GM18858 (cell line): ENCODE data around the gene GALM.
"Not testable (repeated sequence)": the region's sequence is repeated elsewhere in the genome, so short reads cannot be mapped to it uniquely, and the experiment has no call there.

ENCODE experiments used
- ATAC-seq: cut with Tn5 transposase; IDR thresholded peaks from one replicate; pipeline ENCODE4 v1.9.1; 2021; ENCODE audit not compliant: unreplicated experiment

Gene GALM

GRCh38 chr2:38676681-38677080 is 10.8 kb downstream of the GALM start:
- no peak for ATAC-seq

GRCh38 chr2:38680868-38681267 is 15.0 kb downstream of the GALM start:
- ATAC-seq: not testable (repeated sequence)

GRCh38 chr2:38682008-38682575 is 16.2 kb downstream of the GALM start:
- no peak for ATAC-seq

GRCh38 chr2:38682620-38683019 is 16.7 kb downstream of the GALM start:
- not testable (repeated sequence) for ATAC-seq

- ATAC-seq: no peak
These were observed 17.9 kb downstream of the GALM start for GRCh38 chr2:38683766-38684165.

- ATAC-seq: no peak
These were observed 19.3 kb downstream of the GALM start for GRCh38 chr2:38685116-38685735.

GRCh38 chr2:38690499-38691420 is 24.8 kb downstream of the GALM start:
- ATAC-seq: no peak

GRCh38 chr2:38691994-38692393 is 26.1 kb downstream of the GALM start:
- ATAC-seq: no peak

GRCh38 chr2:38692636-38693318 is 26.9 kb downstream of the GALM start:
- no peak for ATAC-seq

GRCh38 chr2:38697116-38697840 is 31.4 kb downstream of the GALM start:
- no peak for ATAC-seq

- no peak for ATAC-seq
These were observed 32.6 kb downstream of the GALM start for GRCh38 chr2:38698467-38699003.

- ATAC-seq: no peak
These were observed 34.3 kb downstream of the GALM start for GRCh38 chr2:38700113-38700785.

GRCh38 chr2:38700881-38701458 is 35.1 kb downstream of the GALM start:
- no peak for ATAC-seq

GRCh38 chr2:38701542-38701941 is 35.6 kb downstream of the GALM start:
- ATAC-seq: no peak

GRCh38 chr2:38702413-38702812 is 36.5 kb downstream of the GALM start:
- no peak for ATAC-seq

GRCh38 chr2:38703336-38703735 is 37.4 kb downstream of the GALM start:
- ATAC-seq: not testable (repeated sequence)

- no peak for ATAC-seq
These were observed 38.8 kb downstream of the GALM start for GRCh38 chr2:38704664-38705063.

GRCh38 chr2:38706846-38707345 is 41.0 kb downstream of the GALM start:
- no peak for ATAC-seq

- ATAC-seq: not testable (repeated sequence)
These were observed 42.6 kb downstream of the GALM start for GRCh38 chr2:38708491-38708890.
